ENCODE data around the gene EML3. TPM values are rescaled to one million over a fixed set of nuclear protein-coding genes. Genes with fewer than 3 reads are reported as not detected.
A peak's percentile ranks its signal among the peaks of the same experiment; 100 is the strongest.

EML3 gene, protein sequence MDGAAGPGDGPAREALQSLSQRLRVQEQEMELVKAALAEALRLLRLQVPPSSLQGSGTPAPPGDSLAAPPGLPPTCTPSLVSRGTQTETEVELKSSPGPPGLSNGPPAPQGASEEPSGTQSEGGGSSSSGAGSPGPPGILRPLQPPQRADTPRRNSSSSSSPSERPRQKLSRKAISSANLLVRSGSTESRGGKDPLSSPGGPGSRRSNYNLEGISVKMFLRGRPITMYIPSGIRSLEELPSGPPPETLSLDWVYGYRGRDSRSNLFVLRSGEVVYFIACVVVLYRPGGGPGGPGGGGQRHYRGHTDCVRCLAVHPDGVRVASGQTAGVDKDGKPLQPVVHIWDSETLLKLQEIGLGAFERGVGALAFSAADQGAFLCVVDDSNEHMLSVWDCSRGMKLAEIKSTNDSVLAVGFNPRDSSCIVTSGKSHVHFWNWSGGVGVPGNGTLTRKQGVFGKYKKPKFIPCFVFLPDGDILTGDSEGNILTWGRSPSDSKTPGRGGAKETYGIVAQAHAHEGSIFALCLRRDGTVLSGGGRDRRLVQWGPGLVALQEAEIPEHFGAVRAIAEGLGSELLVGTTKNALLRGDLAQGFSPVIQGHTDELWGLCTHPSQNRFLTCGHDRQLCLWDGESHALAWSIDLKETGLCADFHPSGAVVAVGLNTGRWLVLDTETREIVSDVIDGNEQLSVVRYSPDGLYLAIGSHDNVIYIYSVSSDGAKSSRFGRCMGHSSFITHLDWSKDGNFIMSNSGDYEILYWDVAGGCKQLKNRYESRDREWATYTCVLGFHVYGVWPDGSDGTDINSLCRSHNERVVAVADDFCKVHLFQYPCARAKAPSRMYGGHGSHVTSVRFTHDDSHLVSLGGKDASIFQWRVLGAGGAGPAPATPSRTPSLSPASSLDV
- total RNA-seq (10 to 100 TPM; 61.5 to 82.5 TPM), polyA plus RNA-seq (ENCODE audit: insufficient read length in 6 of 6) (10 to 100 TPM; 39.3 to 58.5 (median 53.5) TPM)
- long read RNA-seq, donor 1, partial matches to known transcripts: 0 of 7 reads
- long read RNA-seq, donor 1, other reads (novel, unspliced or antisense): 0 of 7 reads
- long read RNA-seq, donor 2, partial matches to known transcripts: 7 of 9 reads
- long read RNA-seq, donor 2, other reads (novel, unspliced or antisense): 0 of 9 reads
- long read RNA-seq, donor 3, partial matches to known transcripts: 0 of 1 reads
- long read RNA-seq, donor 3, other reads (novel, unspliced or antisense): 0 of 1 reads
- long read RNA-seq, donor 4, partial matches to known transcripts: 2 of 4 reads
- long read RNA-seq, donor 4, other reads (novel, unspliced or antisense): 2 of 4 reads
- long read RNA-seq, donor 5, partial matches to known transcripts: 14 of 18 reads
- long read RNA-seq, donor 5, other reads (novel, unspliced or antisense): 0 of 18 reads
- long read RNA-seq, donor 6, partial matches to known transcripts: 0 of 3 reads
- long read RNA-seq, donor 6, other reads (novel, unspliced or antisense): 0 of 3 reads
- long read RNA-seq, donor 7, partial matches to known transcripts: 0 of 4 reads
- long read RNA-seq, donor 7, other reads (novel, unspliced or antisense): 0 of 4 reads
- long read RNA-seq, donor 8, partial matches to known transcripts: 0 of 6 reads
- long read RNA-seq, donor 8, other reads (novel, unspliced or antisense): 0 of 6 reads
- long read RNA-seq, donor 9: 0 reads
- long read RNA-seq, donor 10, partial matches to known transcripts: 1 of 1 reads
- long read RNA-seq, donor 10, other reads (novel, unspliced or antisense): 0 of 1 reads
- long read RNA-seq, donor 11, partial matches to known transcripts: 16 of 17 reads
- long read RNA-seq, donor 11, other reads (novel, unspliced or antisense): 0 of 17 reads
- long read RNA-seq, donor 12, partial matches to known transcripts: 0 of 5 reads
- long read RNA-seq, donor 12, other reads (novel, unspliced or antisense): 0 of 5 reads

DNA sequence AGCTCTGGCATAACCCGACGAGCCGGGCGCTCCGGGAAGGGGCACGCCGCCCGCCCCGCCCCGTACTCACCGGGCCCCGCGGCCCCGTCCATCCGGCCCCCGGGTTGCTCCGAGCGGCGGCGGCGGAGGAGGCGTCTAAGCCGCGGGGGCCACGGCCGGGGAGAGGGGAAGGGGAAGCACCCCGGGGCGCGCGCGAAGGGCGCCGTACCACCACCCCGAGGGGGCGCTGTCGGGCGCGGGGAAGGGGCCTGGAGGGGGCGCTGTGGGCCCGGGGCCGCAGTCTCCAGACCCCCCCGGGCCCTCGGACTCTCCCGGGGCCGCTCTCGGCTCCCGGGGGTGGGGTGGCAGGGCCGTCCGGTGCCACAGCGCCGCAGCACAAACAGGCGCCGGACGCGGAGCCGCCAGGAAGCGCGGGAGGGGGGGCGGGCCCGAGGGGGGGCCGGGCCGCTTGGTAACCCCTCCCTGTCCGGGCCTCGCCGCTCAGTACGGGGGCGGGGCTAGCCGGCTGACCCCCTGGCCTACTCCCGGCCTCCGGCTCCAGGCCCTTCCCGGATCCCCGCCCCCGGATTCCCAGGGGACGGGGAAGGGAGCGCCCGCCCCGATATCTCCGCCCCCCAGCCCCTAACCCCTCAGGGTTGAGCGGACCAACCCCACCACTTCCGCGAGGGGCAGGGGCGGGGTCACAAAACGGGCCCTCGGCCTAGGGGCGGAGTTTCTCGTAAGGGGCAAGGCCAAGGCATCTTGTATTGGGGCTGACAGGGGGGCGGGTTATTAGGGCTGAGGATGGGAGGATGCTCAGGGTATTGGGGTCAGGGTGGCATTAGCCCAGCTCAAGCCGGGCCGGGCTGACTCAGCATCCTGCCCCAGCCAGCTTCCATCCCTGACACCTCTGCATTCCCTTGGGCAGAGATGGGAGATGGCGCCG is at the start of gene EML3, which contains the start of gene ROM1:
EML3 (minus strand) TSS at position 410 of the 925 bp plus-strand sequence; CDS start at position 92, 318 bp downstream.
ROM1 (plus strand) TSS at position 892 of the 925 bp plus-strand sequence; CDS start at position 917, 25 bp downstream.
- no peaks in the 10 kb centered on the region for H3K27me3 ChIP-seq
- peaks cover 11 to 55% of the 10 kb centered on the region in 2 donors for H3K4me1 ChIP-seq
- peak; percentile 68 to 96 (median 89) for DNase-seq
- TF ChIP-seq, protein P1, sequence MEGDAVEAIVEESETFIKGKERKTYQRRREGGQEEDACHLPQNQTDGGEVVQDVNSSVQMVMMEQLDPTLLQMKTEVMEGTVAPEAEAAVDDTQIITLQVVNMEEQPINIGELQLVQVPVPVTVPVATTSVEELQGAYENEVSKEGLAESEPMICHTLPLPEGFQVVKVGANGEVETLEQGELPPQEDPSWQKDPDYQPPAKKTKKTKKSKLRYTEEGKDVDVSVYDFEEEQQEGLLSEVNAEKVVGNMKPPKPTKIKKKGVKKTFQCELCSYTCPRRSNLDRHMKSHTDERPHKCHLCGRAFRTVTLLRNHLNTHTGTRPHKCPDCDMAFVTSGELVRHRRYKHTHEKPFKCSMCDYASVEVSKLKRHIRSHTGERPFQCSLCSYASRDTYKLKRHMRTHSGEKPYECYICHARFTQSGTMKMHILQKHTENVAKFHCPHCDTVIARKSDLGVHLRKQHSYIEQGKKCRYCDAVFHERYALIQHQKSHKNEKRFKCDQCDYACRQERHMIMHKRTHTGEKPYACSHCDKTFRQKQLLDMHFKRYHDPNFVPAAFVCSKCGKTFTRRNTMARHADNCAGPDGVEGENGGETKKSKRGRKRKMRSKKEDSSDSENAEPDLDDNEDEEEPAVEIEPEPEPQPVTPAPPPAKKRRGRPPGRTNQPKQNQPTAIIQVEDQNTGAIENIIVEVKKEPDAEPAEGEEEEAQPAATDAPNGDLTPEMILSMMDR (IDR thresholded peaks at IDR 0.05): peak; percentile 90 to 97
- peak within 1 kb of the TSS; percentile 79 to 88 for H3K4me3 ChIP-seq
- peak within 1 kb of the TSS; percentile 95 to 96 for H3K27ac ChIP-seq
- H3K36me3 ChIP-seq: peaks cover 0 to 61% of the 10 kb centered on the region in 2 donors
- ATAC-seq: peak; percentile 86
- intact Hi-C loops (cut with DNase I): no loop called here
- no peaks in the 10 kb centered on the region for H3K9me3 ChIP-seq

DNA sequence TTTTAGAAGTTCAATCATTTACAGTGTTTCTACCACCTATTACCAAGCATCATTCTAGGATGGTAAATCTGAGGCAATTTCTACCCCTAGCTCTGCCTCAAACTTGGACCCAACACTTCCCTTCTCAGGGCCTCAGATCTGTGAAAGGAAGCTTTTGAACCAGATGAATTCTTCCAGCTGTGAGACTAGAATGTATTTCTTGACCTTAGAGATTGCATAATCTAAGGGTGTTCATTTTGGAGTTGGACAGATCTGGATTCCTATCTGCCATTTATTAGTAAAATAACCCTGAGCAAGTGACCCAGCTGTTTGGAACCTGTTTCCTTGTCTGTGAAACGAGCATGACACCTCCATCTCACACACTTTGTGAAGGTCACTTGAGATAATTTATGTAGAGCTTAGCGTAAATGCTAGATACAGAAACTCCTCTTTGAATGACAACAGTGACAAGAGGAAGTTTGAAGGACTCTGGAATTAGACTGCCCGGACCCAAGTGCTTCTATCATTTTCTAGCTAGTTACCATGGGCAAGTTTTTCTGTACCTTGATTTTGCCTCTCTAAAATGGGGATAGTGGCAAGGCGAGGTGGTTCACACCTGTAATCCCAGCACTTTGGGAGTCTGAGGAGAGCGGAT is 44.3 kb upstream of the EML3 start:
- peaks cover 0 to 13% of the 10 kb centered on the region in 2 donors for H3K36me3 ChIP-seq
- no peak overlapping the region for H3K4me3 ChIP-seq
- H3K27ac ChIP-seq: no peak overlapping the region
- peak in 1 of 4 donors; percentile 23 for DNase-seq
- TF ChIP-seq, protein P1 (IDR thresholded peaks at IDR 0.05): no peak
- intact Hi-C loops (cut with DNase I): no loop called here
- no peaks in the 10 kb centered on the region for H3K27me3 ChIP-seq
- peaks cover 2 to 8% of the 10 kb centered on the region in 2 donors for H3K4me1 ChIP-seq
- no peaks in the 10 kb centered on the region for H3K9me3 ChIP-seq
- ATAC-seq: no peak

DNA sequence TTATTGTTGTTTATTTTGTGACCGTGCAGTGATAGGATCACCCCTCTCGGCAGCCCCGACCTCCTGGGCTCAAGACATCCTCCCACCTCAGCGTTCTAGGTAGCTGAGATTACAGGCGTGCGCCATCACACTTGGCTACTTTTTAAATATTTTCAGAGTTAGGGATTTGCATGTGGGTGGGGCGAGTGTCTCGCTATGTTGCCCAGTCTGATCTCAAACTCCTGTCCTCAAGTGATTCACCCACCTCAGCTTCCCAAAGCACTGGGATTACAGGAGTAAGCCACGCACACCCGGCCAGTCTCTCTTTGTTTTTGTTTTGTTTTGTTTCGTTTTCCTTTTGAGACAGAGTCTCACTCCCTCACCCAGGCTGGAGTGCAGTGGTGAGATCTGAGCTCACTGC is 41.7 kb upstream of the EML3 start:
- no peaks in the 10 kb centered on the region for H3K9me3 ChIP-seq
- DNase-seq: no peak
- intact Hi-C loops (cut with DNase I): no loop called here
- no peak for ATAC-seq
- no peak overlapping the region for H3K4me3 ChIP-seq
- H3K27ac ChIP-seq: no peak overlapping the region
- H3K36me3 ChIP-seq: peaks cover 0 to 12% of the 10 kb centered on the region in 2 donors
- TF ChIP-seq, protein P1 (IDR thresholded peaks at IDR 0.05): no peak
- H3K4me1 ChIP-seq: peaks cover 5 to 17% of the 10 kb centered on the region in 2 donors
- no peaks in the 10 kb centered on the region for H3K27me3 ChIP-seq
